K562 (cell line): ENCODE data around the gene YWHAB. TPM values are rescaled to one million over a fixed set of nuclear protein-coding genes. Genes with fewer than 3 reads are reported as not detected.

Experiments used
- ATAC-seq: fragments of 200-7000 bp; cut with Tn5 transposase; 3 replicates; pipeline ENCODE4 v1.9.1; 2020; ENCODE audit warnings: moderate library complexity
- BruUV-seq: library from RNA; stranded (reverse); fragments of 400-500 nt; replicated peaks from 2 replicates; lab custom pipeline; 2021; lab: Mats Ljungman, UMichigan
- CTCF ChIA-PET: fragments of 300-600 bp; formaldehyde crosslinking; extraction: SDS; loops from one replicate; lab custom pipeline; 2021; ENCODE audit warnings: low intra/inter-chr PET ratio; lab: Yijun Ruan, JAX
- POLR2A ChIA-PET: fragments of 300-600, 350-650 bp; sonication (Branson Sonifier 250); formaldehyde crosslinking; extraction: SDS; loops from one replicate; lab custom pipeline; 2021; ENCODE audit warnings: antibody characterized with exemption, inconsistent platforms; lab: Yijun Ruan, JAX
- DNase-seq, 4 experiments: peaks; one replicate each; pipeline versions ENCODE4 v3.0.0 to v3.0.0-alpha.2; 2011 to 2018; ENCODE audit warnings: low spot score in 3 of 4, mixed read lengths in 3 of 4; ENCODE audit errors: extremely low read depth in 1 of 4
- FAIRE-seq: peaks from 2 replicates; lab custom pipeline; 2011; peaks lifted over from hg19 to GRCh38; lab: Jason Lieb, UNC
- H2AFZ ChIP-seq: 2 replicates; pipeline ENCODE4 v1.6.0; 2011; ENCODE audit warnings: low read depth, low read length, control low read depth, inconsistent platforms
- H3K27ac ChIP-seq: fragments of 200-600 bp; 3 replicates; pipeline ENCODE4 v1.8.0; 2011; ENCODE audit warnings: low read depth, mild to moderate bottlenecking, control low read depth, inconsistent platforms, low read length, moderate library complexity, mixed read lengths; ENCODE audit errors: extremely low read depth
- H3K27me3 ChIP-seq, 2 experiments: fragments of 300-600 bp in 1 of 2; 2 replicates in 1 of 2; 3 replicates in 1 of 2; pipeline versions ENCODE4 v1.6.0 to v1.8.0; 2011; ENCODE audit warnings: inconsistent platforms in 2 of 2, low read length in 2 of 2, mild to moderate bottlenecking in 1 of 2, mixed read lengths in 1 of 2, moderate library complexity in 1 of 2; ENCODE audit not compliant: control insufficient read depth in 2 of 2, insufficient read depth in 2 of 2
- H3K36me3 ChIP-seq: fragments of 300-600 bp; 3 replicates; pipeline ENCODE4 v1.8.0; 2011; ENCODE audit warnings: mild to moderate bottlenecking, low read length, inconsistent platforms; ENCODE audit not compliant: control insufficient read depth, insufficient read depth
- H3K4me1 ChIP-seq, 2 experiments: fragments of 200-600 bp in 1 of 2; replicated peaks in 1 of 2; 2 replicates in 1 of 2; 3 replicates in 1 of 2; pipeline versions ENCODE4 v1.5.1 to v1.8.0; 2011; ENCODE audit warnings: inconsistent platforms in 2 of 2, low read length in 2 of 2, mild to moderate bottlenecking in 1 of 2, mixed read lengths in 1 of 2, moderate library complexity in 1 of 2; ENCODE audit not compliant: control insufficient read depth in 2 of 2, insufficient read depth in 2 of 2
- H3K4me2 ChIP-seq: 2 replicates; pipeline ENCODE4 v1.6.1; 2011; ENCODE audit warnings: low read length, control low read depth, inconsistent platforms, mixed read lengths; ENCODE audit not compliant: insufficient read depth
- H3K4me3 ChIP-seq: fragments of 200-600 bp; sonication (generic), shearing (Covaris generic); 2 replicates; pipeline ENCODE4 v1.5.1; 2016; ENCODE audit warnings: control low read depth, inconsistent platforms
- H3K79me2 ChIP-seq: fragments of 200-600 bp; 3 replicates; pipeline ENCODE4 v1.8.0; 2011; ENCODE audit warnings: low read length, inconsistent platforms; ENCODE audit not compliant: control insufficient read depth, insufficient read depth
- H3K9ac ChIP-seq, 2 experiments: 2 replicates each; pipeline versions ENCODE4 v1.6.0 to v1.6.1; 2011; ENCODE audit warnings: low read depth in 2 of 2, low read length in 2 of 2, control low read depth in 1 of 2, inconsistent platforms in 1 of 2, mild to moderate bottlenecking in 1 of 2, mixed read lengths in 1 of 2; ENCODE audit not compliant: insufficient read depth in 1 of 2
- H3K9me1 ChIP-seq: one replicate; pipeline ENCODE4 v1.6.0; 2011; ENCODE audit warnings: inconsistent platforms, mild to moderate bottlenecking, low read length, moderate library complexity; ENCODE audit not compliant: control insufficient read depth, insufficient read depth
- H3K9me3 ChIP-seq: replicated peaks from 2 replicates; pipeline ENCODE4 v1.5.1; 2011; ENCODE audit warnings: low read depth, low read length, inconsistent platforms; ENCODE audit not compliant: control insufficient read depth, insufficient read depth
- H4K20me1 ChIP-seq: replicated peaks from 2 replicates; pipeline ENCODE4 v1.6.1; 2011; ENCODE audit warnings: low read length, inconsistent platforms, mixed read lengths; ENCODE audit not compliant: control insufficient read depth, insufficient read depth
- BCOR ChIP-seq: fragments of 450-650 bp; IDR thresholded peaks from 2 replicates; pipeline ENCODE4 v1.6.1; 2016
- POLR2G ChIP-seq: fragments of 200-400 bp; formaldehyde crosslinking; IDR thresholded peaks from 2 replicates; pipeline ENCODE4 v1.6.1; 2017; ENCODE audit warnings: low read depth, mild to moderate bottlenecking, antibody characterized with exemption, low read length, moderate library complexity
- RBM25 ChIP-seq: fragments of 200-400 bp; formaldehyde crosslinking; IDR thresholded peaks from 2 replicates; pipeline ENCODE4 v1.6.1; 2018; ENCODE audit warnings: low read length, low read depth, moderate library complexity; ENCODE audit not compliant: severe bottlenecking
- TSC22D4 ChIP-seq: fragments of 450-650 bp; IDR thresholded peaks from 2 replicates; pipeline ENCODE4 v1.6.1; 2016; ENCODE audit warnings: missing genetic modification characterization, missing biosample characterization, control low read depth
- ZFP36 ChIP-seq: fragments of 150-350 bp; IDR thresholded peaks from 2 replicates; pipeline ENCODE4 v1.6.1; 2018; ENCODE audit warnings: low read length, low read depth; ENCODE audit not compliant: partially characterized antibody
- ZNF586 ChIP-seq: fragments of 450-650 bp; formaldehyde crosslinking; conservative IDR thresholded peaks from 2 replicates; pipeline ENCODE4 v1.4.0; 2020; ENCODE audit warnings: mild to moderate bottlenecking, moderate library complexity
- WGBS: fragments of 100-300 bp; shearing (Covaris generic); methylation state at CpG from one replicate; pipeline ENCODE4 v1.1.6; 2016; ENCODE audit warnings: low coverage, mixed read lengths; ENCODE audit not compliant: insufficient coverage; ENCODE audit errors: missing lambda C conversion rate; 5-methylcytosine and 5-hydroxymethylcytosine counted together
- in situ Hi-C: fragments of 300-500 bp; cut with MboI; formaldehyde crosslinking; loops from 4 replicates; pipeline ENCODE4 v1.15.0; 2018; ENCODE audit warnings: inconsistent platforms, mixed read lengths
- intact Hi-C: fragments of 100-400 bp; cut with micrococcal nuclease; formaldehyde crosslinking; loops from 2 replicates; pipeline ENCODE4 v1.14.2; 2022
- polyA plus RNA-seq, 8 experiments: library from polyadenylated mRNA; depleted of rRNA in 4 of 8; stranded (reverse) in 5 of 8; unstranded in 3 of 8; fragments of >200 nt; fragmentation: Nextera tagmentation in 2 of 8; fragmentation: Illumina TruSeq in 1 of 8; extraction: Ambion mirVana in 2 of 8; extraction: Trizol in 1 of 8; gene quantifications; 2 replicates each; pipeline versions ENCODE4 v1.2.1 to v1.2.3, GENCODE V29; 2011 to 2014; ENCODE audit warnings: inconsistent platforms in 1 of 8, missing spikeins in 1 of 8
- total RNA-seq, 7 experiments: library from RNA; depleted of rRNA in 6 of 7; stranded (reverse); fragments of >200 nt in 6 of 7; fragmentation: Illumina TruSeq in 2 of 7; extraction: Trizol in 2 of 7; gene quantifications; 2 replicates each; pipeline versions ENCODE4 v1.2.1 to v1.2.3, GENCODE V29; 2011 to 2021; ENCODE audit warnings: low replicate concordance in 1 of 7

Gene YWHAB
- total and polyA plus RNA-seq, 9 of the 15 experiments (the other 6 are each of a cell fraction or from before 2014, with no cell fraction given): 60.6 to 185 (median 96.1) TPM

GRCh38 chr20:44918342-44918741 is 32.8 kb downstream of the YWHAB start:
- intact Hi-C loops (loop anchor here (10.0 kb wide), 1 partner anchor 176 kb away; no protein-coding TSS in a partner anchor), in situ Hi-C loops (no loop called here)
- Histone ChIP-seq H3K4me3 (no peak overlapping the region), H3K79me2 (no peaks in the 10 kb centered on the region), H3K27me3 (no peaks in the 10 kb centered on the region), H3K9me1 (no peaks in the 10 kb centered on the region)
- ATAC-seq: no peak
- DNase-seq: no peak
- no TSS peak for BruUV-seq
- TF ChIP-seq ZFP36 (peak; percentile 82), BCOR (0 out of 2 replicates have a peak, but pooled peaks have one; percentile 36), RBM25 (peak; percentile 95), ZNF586 (CRISPR knock-in tag) (no peak)
- TF ChIP-seq, all 486 proteins: peak for 3
- no peak overlapping the region for H3K4me2 ChIP-seq
- peaks cover 0 to 3% of the 10 kb centered on the region in 2 experiments; a peak in 1 of 5 replicates for H3K4me1 ChIP-seq
- 0 out of 4 replicates have a peak overlapping the region, but pooled peaks of 1 of the 2 experiments have one; percentile 36 for H3K9ac ChIP-seq
- H2AFZ ChIP-seq: no peak overlapping the region
- POLR2A ChIA-PET: interaction anchor here (1.3 to 1.8 kb wide), 2 partner anchors 9 to 12 kb away, joined by 3 to 4 read pairs; partner anchors contain the start of gene PABPC1L
- 94% methylated on average over 3 of the region's 3 CpGs for WGBS
- FAIRE-seq: no peak
- CTCF ChIA-PET: no interaction called here
- no peak overlapping the region for H3K27ac ChIP-seq
- H3K9me3 ChIP-seq: no peaks in the 10 kb centered on the region
- H3K36me3 ChIP-seq: peaks cover 66% of the 10 kb centered on the region; the same call in 2 of the 3 replicates
- H4K20me1 ChIP-seq: no peaks in the 10 kb centered on the region

GRCh38 chr20:44918761-44919160 is 33.3 kb downstream of the YWHAB start:
- Histone ChIP-seq H4K20me1 (no peaks in the 10 kb centered on the region), H3K4me3 (no peak overlapping the region), H3K4me1 (peaks cover 0 to 3% of the 10 kb centered on the region in 2 experiments; a peak in 1 of 5 replicates), H3K4me2 (no peak overlapping the region), H3K27ac (no peak overlapping the region), H3K36me3 (peaks cover 66% of the 10 kb centered on the region; the same call in 2 of the 3 replicates), H3K9me3 (no peaks in the 10 kb centered on the region), H2AFZ (no peak overlapping the region), H3K9me1 (no peaks in the 10 kb centered on the region), H3K27me3 (no peaks in the 10 kb centered on the region), H3K79me2 (no peaks in the 10 kb centered on the region), H3K9ac (0 out of 4 replicates have a peak overlapping the region, but pooled peaks of 1 of the 2 experiments have one; percentile 36)
- in situ Hi-C loops (no loop called here), intact Hi-C loops (loop anchor here (10.0 kb wide), 1 partner anchor 176 kb away; no protein-coding TSS in a partner anchor)
- BruUV-seq: no TSS peak
- no peak; the same call in none of the 3 replicates for ATAC-seq
- ChIA-PET CTCF (no interaction called here), POLR2A (interaction anchor here (1.3 to 1.8 kb wide), 2 partner anchors 9 to 12 kb away, joined by 3 to 4 read pairs; partner anchors contain the start of gene PABPC1L)
- WGBS: 87% methylated on average over 7 of the region's 10 CpGs
- 0 out of 2 replicates have a peak, but pooled peaks have one; percentile 37 for TF ChIP-seq POLR2G
- no peak for TF ChIP-seq TSC22D4 (tag)
- no peak for DNase-seq
- no peak for FAIRE-seq
